ENCODE results near the gene NME1.
"Not testable (repeated sequence)": the region's sequence is repeated elsewhere in the genome, so short reads cannot be mapped to it uniquely, and the experiment has no call there.

Gene NME1

GRCh38 chr17:51153210-51154072, at the start of gene NME1:
Gene NME1 (plus strand): TSS chr17:51153559. CDS start chr17:51155655, 2,096 bp downstream.
- peak; percentile 98 to 99 for DNase-seq

- DNase-seq = no peak
Measured at GRCh38 chr17:51107778-51108177, 45.6 kb upstream of the NME1 start.

DNA sequence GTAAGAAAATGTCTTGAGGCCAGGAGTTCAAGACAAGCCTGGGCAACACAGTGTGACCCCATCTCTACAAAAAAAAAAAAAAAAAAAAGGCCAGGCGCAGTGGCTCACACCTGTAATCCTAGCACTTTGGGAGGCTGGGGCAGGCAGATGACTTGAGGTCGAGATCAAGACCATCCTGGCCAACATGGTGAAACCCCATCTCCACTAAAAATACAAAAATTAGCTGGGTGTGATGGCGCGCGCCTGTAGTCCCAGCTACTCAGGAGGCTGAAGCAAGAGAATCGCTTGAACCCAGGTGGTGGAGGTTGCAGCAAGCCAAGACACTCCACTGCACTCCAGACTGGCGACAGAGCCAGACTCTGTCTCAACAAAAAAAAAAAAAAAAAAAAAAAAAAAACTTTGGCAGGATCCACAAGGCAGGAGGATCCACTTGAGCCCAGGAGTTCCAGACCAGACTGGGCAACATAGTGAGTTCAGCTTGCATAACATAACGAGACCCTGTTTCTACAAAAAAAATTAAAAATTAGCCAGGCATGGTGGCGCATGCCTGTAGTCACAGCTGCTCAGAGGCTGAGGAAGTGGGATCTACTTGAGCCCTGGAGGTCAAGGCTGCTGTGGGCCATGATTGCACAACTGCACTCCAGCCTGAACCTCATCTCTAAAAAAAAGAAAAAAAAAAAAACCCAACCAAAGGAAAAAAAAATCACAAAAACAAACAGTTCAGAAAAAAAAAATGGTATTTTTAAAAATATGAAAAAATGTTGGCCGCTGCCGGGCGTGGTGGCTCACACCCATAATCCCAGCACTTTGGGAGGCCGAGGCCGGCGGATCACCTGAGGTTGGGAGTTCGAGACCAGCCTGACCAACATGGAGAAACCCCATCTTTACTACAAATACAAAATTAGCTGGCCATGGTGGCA, 40.8 kb upstream of the NME1 start:
- not testable (repeated sequence) for DNase-seq

- no peak for DNase-seq
Measured at GRCh38 chr17:51115179-51115578, 38.2 kb upstream of the NME1 start.

DNA sequence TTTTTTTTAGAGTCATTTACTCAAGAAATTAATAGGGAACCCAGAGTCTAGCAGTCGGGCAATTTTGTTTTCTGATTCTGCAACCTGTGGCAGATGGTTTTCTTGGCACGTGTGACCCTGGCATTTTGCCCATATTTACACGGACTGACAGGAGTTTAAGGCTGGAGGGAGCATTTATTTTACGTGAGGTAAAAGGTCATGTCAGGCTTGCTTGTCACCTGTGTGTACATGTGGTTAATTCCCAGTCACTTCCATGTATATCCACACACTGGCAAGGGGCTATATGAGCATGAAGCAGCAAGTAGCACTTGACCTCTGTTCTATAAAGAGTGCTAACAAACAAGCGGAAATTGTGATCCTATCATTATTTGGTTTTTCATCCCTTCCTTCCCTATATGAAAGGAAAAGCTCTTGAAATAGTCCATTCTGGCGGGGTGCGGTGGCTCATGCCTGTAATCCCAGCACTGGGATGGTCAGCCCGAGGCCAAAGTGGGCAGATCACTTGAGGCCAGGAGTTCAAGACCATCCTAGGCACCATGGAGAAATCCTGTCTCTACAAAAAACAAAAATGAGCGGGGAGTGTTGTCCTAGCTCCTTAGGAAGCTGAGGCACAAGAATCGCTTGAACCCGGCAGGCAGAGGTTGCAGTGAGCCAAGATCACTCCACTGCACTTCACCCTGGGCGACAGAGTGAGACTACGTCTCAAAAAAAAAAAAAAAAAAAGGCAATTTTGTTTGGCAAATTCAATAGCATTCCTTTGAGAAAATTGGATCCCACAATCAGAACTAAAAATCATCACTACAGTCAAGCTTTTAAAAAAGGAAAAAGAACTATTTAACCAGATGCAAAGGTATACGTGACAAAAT, 34.8 kb upstream of the NME1 start:
- no peak for DNase-seq

DNA sequence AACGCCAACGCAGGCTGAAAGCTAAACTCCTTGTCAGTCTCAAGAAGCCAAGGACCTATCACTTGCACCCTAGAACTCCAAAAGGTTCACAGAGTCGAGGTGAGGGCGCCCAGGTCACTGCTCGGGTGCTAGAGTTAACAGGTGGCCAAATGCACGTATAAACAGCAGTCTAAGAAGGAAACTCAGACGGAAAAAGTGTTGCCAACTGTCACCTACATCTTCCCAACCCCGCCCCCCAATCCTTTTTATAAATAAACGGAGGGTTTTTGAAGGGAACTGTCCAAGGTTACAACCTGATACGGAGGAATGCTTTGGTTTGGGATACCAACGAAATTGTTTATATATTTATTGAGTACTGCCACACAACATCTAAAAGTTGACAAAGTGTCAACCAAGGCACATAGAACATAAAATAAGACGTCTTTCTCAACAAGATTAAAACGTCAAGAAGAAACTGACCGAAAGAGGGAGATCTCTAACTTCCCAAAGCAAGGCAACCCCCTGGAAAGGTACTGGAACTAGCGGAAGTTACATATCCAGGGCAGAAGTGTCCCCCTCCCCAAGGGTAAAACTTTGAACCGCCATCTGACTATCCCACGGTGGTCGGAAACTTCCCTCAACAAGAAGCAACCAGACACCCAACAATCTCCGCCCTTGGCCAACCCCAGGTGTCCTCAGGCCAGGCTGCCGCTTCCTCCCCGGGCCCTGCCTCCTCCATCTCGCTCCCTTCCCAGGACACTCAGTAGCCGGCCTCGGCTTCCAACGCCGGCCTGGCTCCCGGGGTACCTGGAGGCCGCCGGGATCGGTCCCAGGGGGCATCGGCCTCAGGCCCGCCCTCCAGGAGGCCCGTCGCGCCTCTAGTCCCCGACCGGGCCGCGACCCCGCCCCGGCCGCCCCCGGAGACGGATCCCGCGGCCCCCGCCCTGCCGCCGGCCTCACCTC, 33.7 kb upstream of the NME1 start:
- peak; percentile 42 to 58 for DNase-seq

DNA sequence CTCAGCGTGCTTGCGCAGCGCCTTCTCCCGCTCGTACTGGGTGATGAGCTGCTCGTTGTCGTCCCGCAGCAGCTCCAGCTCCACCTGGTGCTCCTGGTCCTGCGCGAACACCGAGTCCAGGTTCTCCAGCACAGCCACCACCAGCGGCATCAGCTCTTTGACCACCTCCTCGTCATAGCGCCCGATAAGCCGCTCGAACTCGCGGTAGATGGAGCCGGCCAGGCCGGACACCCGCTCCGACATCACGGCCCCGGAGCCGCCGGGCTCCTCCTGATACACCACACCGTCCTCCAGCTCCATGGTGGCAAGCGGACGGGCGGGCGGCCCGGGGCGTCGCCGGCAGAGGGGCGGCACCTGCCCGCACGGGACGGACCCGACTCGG, 33.0 kb upstream of the NME1 start:
- peak in 1 of 2 experiments; percentile 49 for DNase-seq

- peak; percentile 92 to 94 for DNase-seq
Measured at GRCh38 chr17:51120739-51121619, 32.4 kb upstream of the NME1 start, which contains the start of gene SPAG9. Gene SPAG9 (minus strand): TSS chr17:51120868. CDS start chr17:51120656, 212 bp downstream.

- DNase-seq = peak; percentile 92 to 95
Measured at GRCh38 chr17:51121620-51122472, 31.5 kb upstream of the NME1 start.

DNA sequence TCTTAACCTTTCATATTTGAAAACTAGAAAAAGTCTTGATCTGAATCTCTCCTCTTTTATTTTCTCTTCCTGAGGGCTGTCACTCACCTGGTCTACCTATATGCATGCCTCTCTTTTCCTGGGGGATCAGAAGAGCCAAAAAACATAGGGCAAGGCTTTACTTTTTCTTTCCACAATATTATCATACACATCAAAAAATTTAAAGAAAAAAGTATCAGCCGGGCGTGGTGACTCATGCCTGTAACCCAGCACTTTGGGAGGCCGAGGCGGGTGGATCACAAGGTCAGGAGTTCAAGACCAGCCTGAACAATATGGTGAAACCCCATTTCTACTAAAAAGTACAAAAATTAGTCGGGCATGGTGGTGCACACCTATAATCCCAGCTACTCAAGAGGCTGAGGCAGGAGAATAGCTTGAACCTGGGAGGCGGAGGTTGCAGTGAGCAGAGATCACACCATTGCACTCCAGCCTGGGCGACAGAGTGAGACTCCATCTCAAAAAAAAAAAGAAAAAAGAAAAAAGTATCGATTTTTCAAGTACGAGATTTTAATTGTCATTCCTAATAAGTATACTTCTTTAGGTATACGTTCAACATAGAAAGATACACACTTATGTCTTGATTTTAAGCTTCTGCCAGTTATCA, 30.8 kb upstream of the NME1 start:
- peak; percentile 20 to 38 for DNase-seq

DNA sequence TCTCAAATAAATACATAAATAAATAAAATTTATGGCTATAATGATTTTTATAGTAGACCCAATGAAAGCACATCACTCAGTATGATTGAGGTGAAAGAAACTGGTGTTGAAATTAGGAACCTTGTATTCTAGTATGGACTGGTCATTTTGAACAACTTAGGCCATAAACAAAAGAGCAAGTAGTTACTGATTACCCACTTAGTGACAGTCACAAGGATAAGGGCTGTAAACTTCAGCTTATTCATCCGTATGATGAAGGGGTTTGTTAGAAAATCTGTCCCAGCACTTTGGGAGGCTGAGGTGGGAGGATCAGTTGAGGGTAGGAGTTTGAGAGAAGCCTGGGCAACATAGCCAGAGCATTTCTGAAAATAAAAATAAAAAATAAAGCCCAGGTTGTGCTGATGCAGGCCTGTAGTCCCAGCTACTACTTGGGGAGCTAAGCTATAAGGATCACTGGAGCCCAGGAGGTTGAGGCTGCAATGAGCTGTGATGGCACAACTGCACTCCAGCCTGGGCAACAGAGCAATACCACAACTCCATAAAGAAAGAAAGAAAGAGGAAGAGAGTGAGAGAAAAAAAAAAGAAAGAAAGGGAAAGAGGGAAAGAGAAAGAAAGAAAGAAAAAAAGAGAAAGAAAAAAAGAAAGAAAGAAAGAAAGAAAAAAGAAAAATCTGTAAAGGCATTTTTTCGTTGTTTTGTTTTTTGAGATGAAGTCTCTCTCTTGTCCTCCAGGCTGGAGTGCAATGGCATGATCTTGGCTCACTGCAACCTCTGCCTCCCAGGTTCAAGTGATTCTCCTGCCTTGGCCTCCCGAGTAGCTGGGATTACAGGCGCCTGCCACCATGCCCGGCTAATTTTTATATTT, 28.5 kb upstream of the NME1 start:
- no peak for DNase-seq

DNA sequence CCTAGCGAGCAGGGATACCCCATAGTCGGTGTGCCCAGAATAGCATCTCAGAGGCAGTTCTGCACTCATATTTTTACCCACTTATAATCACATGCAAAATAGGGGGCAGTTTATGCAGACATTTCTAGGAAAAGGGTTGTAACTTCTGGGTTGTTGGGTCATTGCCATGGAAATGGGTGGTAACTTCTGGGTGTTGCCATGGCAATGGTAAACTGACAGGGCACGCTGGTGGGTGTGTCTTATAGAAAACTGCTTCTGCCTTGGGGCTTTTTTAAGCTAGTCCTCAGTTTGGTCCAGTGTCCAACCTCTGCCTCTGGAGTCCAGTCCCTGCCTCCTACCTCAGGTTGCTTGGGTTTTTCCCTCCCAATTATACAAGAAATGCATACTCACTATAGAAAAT, 25.3 kb upstream of the NME1 start:
- peak in 1 of 2 experiments; percentile 24 for DNase-seq

- no peak for DNase-seq
Measured at GRCh38 chr17:51132964-51133319, 20.4 kb upstream of the NME1 start.

DNA sequence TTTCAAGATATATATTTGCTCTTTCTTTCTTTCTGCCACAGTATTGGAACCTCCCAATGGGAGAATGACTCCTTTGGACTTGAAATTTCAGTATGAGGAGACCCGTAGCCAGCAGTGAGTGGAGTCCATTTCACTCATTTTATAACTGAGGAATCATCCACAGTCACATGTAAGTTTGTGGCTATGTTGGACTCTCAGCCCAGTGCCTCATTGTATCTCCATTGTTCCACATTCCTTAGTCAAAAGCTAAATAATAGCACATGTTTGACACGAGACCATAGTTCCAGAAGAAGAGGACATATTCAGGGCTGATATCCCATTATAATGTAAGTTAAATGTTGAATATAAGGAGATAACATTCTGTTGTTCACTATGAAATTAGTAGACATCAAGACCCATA, 20.0 kb upstream of the NME1 start:
- no peak for DNase-seq

DNA sequence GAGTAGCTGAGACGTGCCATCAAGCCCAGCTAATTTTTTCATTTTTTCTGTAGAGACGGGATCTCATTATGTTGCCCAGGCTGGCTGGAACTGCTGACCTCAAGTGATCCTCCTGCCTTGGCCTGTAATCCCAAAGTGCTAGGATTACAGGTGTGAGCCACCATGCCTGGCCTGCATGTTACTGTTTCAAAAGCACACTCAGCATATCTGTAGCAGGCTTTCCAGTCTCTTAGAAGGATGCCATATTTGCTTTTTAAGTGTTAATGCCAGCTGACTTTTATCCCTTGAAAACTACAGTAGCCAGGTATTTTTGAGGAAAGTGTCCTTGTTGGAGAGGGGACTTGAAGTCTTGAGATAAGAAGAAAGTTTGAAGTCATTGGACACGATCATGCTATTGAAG, 17.4 kb upstream of the NME1 start:
- DNase-seq = no peak

- no peak for DNase-seq
Measured at GRCh38 chr17:51142597-51142996, 10.8 kb upstream of the NME1 start.

DNA sequence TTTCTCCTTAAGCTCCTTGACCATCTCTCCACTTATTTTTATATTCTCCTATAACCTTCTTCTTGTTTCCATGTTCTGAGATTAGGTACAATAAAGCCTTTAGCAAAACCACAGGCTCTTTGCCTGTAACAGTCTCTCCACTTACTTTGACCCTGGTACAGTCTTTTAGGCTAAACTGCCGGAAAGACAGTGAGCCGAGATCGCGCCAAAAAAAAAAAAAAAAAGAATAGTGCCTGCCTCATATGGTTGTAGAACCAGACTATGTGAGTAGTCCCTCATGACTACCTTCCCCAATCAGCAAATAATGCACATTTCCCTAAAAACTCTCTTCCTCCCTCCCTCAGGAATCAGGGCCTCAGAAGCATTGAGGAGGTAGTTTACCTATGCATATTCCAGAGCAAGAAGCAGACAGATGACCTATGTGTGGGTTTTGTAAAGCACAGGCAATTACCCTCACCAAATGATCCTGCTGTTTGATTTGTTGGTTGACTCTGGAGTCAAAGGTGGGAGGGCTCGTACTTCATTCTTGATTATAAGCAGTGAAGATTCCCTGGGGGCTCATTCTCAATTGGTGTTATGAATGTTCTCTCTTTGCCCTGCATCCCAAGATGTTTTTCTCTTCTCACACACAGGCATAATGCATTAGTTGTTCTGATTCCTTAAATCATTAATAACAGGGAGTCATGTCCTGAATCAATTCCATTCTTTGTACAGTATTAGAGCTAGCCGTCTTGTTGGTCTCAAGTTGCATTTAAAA, 8.9 kb upstream of the NME1 start:
- no peak for DNase-seq
